Epithelial cell of proximal tubule (primary cell): ENCODE measurements around the gene KIAA0319L. TPM values are rescaled to one million over a fixed set of nuclear protein-coding genes. Genes with fewer than 3 reads are reported as not detected.
"Not testable (repeated sequence)": the region's sequence is repeated elsewhere in the genome, so short reads cannot be mapped to it uniquely, and the experiment has no call there.

Experiments used
- DNase-seq: peaks from one replicate; pipeline ENCODE4 v3.0.0-alpha.2; 2011; ENCODE audit warnings: low read depth
- H3K4me3 ChIP-seq: 2 replicates; pipeline ENCODE4 v1.5.1; 2011; ENCODE audit warnings: low read depth, mild to moderate bottlenecking, low read length
- total RNA-seq: library from RNA; depleted of rRNA; stranded (reverse); fragments of >200 nt; gene quantifications from 2 replicates; pipeline ENCODE4 v1.2.3, GENCODE V29; 2015
- TF ChIP-seq, protein P1 (sequence below): conservative IDR thresholded peaks from 2 replicates; pipeline ENCODE4 v1.5.1; 2012; ENCODE audit warnings: low read depth, mild to moderate bottlenecking, low read length

Gene KIAA0319L
- total RNA-seq, 1 donor from 2014 or later = 45.7 TPM

DNA sequence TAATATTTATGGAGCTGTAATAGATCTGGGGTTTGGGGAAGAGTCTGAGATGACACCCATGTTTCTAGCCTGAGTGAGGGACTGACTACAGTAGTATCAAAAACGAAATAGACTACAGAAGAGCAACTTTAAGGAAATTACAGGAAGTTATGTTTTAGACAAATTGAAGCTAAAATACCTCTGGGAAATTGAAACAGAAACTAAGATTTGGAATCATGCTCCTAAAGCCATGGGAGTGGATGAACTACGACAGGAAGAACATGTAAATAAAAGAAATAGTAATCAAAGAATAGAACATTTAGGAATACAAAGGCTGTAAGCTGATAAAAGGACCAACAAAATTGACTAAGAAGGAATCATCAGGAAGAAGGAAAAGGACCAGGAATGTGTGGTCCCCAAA is 68.9 kb downstream of the KIAA0319L start:
- TF ChIP-seq, protein P1, sequence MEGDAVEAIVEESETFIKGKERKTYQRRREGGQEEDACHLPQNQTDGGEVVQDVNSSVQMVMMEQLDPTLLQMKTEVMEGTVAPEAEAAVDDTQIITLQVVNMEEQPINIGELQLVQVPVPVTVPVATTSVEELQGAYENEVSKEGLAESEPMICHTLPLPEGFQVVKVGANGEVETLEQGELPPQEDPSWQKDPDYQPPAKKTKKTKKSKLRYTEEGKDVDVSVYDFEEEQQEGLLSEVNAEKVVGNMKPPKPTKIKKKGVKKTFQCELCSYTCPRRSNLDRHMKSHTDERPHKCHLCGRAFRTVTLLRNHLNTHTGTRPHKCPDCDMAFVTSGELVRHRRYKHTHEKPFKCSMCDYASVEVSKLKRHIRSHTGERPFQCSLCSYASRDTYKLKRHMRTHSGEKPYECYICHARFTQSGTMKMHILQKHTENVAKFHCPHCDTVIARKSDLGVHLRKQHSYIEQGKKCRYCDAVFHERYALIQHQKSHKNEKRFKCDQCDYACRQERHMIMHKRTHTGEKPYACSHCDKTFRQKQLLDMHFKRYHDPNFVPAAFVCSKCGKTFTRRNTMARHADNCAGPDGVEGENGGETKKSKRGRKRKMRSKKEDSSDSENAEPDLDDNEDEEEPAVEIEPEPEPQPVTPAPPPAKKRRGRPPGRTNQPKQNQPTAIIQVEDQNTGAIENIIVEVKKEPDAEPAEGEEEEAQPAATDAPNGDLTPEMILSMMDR = no peak
- DNase-seq = no peak
- H3K4me3 ChIP-seq = no peak overlapping the region

GRCh38 chr1:35486858-35487408 is 70.3 kb downstream of the KIAA0319L start:
- TF ChIP-seq, protein P1 = no peak
- no peak overlapping the region for H3K4me3 ChIP-seq
- DNase-seq = no peak

DNA sequence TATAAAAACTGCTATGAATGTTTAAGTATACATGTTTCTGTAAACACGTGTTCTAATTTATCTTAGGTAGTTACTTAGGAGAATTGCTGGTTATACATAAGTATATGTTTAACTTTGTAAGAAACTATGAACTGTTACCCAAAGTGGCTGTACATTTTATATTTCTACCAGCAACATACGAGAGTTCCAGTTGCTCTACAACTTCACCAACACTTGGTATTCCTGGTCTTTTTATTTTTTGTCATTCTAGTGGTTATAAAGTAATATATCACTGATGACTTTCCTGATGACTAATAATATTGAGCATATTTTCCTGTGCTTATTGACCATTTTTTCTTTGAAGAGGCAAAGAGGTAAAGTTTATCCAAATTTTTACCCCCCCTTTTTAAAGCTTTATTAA is 76.0 kb downstream of the KIAA0319L start:
- no peak overlapping the region for H3K4me3 ChIP-seq
- TF ChIP-seq, protein P1 = no peak
- DNase-seq = no peak

GRCh38 chr1:35477870-35478269 is 79.3 kb downstream of the KIAA0319L start:
- no peak for DNase-seq
- no peak overlapping the region for H3K4me3 ChIP-seq
- TF ChIP-seq, protein P1 = no peak

- TF ChIP-seq, protein P1 = no peak
- H3K4me3 ChIP-seq = no peak overlapping the region
- no peak for DNase-seq
Observed at GRCh38 chr1:35475856-35476674, 81.1 kb downstream of the KIAA0319L start.

GRCh38 chr1:35475356-35475755 is 81.8 kb downstream of the KIAA0319L start:
- no peak for DNase-seq
- TF ChIP-seq, protein P1 = no peak

GRCh38 chr1:35473216-35473615 is 84.0 kb downstream of the KIAA0319L start:
- DNase-seq, H3K4me3 ChIP-seq: not testable (repeated sequence)

More at GRCh38 chr1:35475356-35475755, 81.8 kb downstream of the KIAA0319L start:
- no peak overlapping the region for H3K4me3 ChIP-seq
